ENCODE results near the gene WDR86.

Gene WDR86

GRCh38 chr7:151426904-151427704, 17.3 kb upstream of the WDR86 start:
- no peak for DNase-seq

GRCh38 chr7:151426441-151426903, 16.6 kb upstream of the WDR86 start:
- DNase-seq: no peak

- no peak for DNase-seq
Measured at GRCh38 chr7:151425670-151426440, 16.0 kb upstream of the WDR86 start.

- DNase-seq: no peak
Measured at GRCh38 chr7:151424799-151425198, 15.0 kb upstream of the WDR86 start.

GRCh38 chr7:151423936-151424335, 14.1 kb upstream of the WDR86 start:
- no peak for DNase-seq

- no peak for DNase-seq
Measured at GRCh38 chr7:151423226-151423625, 13.4 kb upstream of the WDR86 start.

GRCh38 chr7:151422212-151422611, 12.4 kb upstream of the WDR86 start:
- no peak for DNase-seq

GRCh38 chr7:151420144-151420543, 10.3 kb upstream of the WDR86 start:
- no peak for DNase-seq

- DNase-seq: no peak
Measured at GRCh38 chr7:151416941-151417315, 7.1 kb upstream of the WDR86 start.

- no peak for DNase-seq
Measured at GRCh38 chr7:151416112-151416940, 6.5 kb upstream of the WDR86 start.

GRCh38 chr7:151415375-151416105, 5.7 kb upstream of the WDR86 start:
- DNase-seq: no peak

- DNase-seq: no peak
Measured at GRCh38 chr7:151413241-151413640, 3.4 kb upstream of the WDR86 start.

GRCh38 chr7:151412318-151412717, 2.5 kb upstream of the WDR86 start:
- DNase-seq: no peak

GRCh38 chr7:151411551-151411950, 1.7 kb upstream of the WDR86 start:
- DNase-seq: no peak

- no peak for DNase-seq
Measured at GRCh38 chr7:151410405-151411390, 860 bp upstream of the WDR86 start.

- DNase-seq: peak; percentile 37
Measured at GRCh38 chr7:151408839-151409666, 785 bp downstream of the WDR86 start.

- no peak for DNase-seq
Measured at GRCh38 chr7:151408498-151408838, 1.4 kb downstream of the WDR86 start.

- no peak for DNase-seq
Measured at GRCh38 chr7:151406886-151407583, 2.8 kb downstream of the WDR86 start.

- DNase-seq: no peak
Measured at GRCh38 chr7:151406051-151406875, 3.6 kb downstream of the WDR86 start.

All from stimulated activated CD8-positive, alpha-beta memory T cell treated with anti-CD3 and anti-CD28 coated beads, Interleukin-4, amount 100 ng/mL, for 48 hours (primary cell).